ENCODE measurements around the gene C14orf93. TPM values are rescaled to one million over a fixed set of nuclear protein-coding genes. Genes with fewer than 3 reads are reported as not detected.

C14orf93 gene
- total and polyA plus RNA-seq, 9 of the 15 experiments (the other 6 are each of a cell fraction or from before 2014, with no cell fraction given) = 2.2 to 22.4 (median 16.1) TPM

GRCh38 chr14:23057757-23058653 is 48.1 kb upstream of the C14orf93 start:
- Histone ChIP-seq H2AFZ (ENCODE audit: low read depth, low read length) (peak overlapping the region; percentile 82), H3K4me2 (ENCODE audit: insufficient read depth, low read length) (peak overlapping the region; percentile 74), H3K27me3 (ENCODE audit: control insufficient read depth in 2 of 2, insufficient read depth in 2 of 2, low read length in 2 of 2) (no peaks in the 10 kb centered on the region), H3K4me1 (replicated peaks in 1 of 2; ENCODE audit: control insufficient read depth in 2 of 2, insufficient read depth in 2 of 2, low read length in 2 of 2) (peaks cover 11 to 45% of the 10 kb centered on the region in 2 experiments), H3K27ac (ENCODE audit: extremely low read depth, low read depth, low read length) (peak overlapping the region; percentile 64), H3K9me3 (replicated peaks; ENCODE audit: control insufficient read depth, insufficient read depth, low read depth, low read length) (no peaks in the 10 kb centered on the region), H3K9ac (ENCODE audit: insufficient read depth in 1 of 2, low read depth in 2 of 2, low read length in 2 of 2) (peak overlapping the region; percentile 63 to 91; a peak in 3 of 4 replicates), H3K9me1 (ENCODE audit: control insufficient read depth, insufficient read depth, low read length) (no peaks in the 10 kb centered on the region), H3K79me2 (ENCODE audit: control insufficient read depth, insufficient read depth, low read length) (no peaks in the 10 kb centered on the region; the same call in 2 of the 3 replicates), H4K20me1 (replicated peaks; ENCODE audit: control insufficient read depth, insufficient read depth, low read length) (0 out of 2 replicates have a peak, but pooled peaks cover 2% of the 10 kb centered on the region), H3K36me3 (ENCODE audit: control insufficient read depth, insufficient read depth, low read length) (peaks cover 42% of the 10 kb centered on the region), H3K4me3 (peak overlapping the region; percentile 69)
- ChIA-PET CTCF (ENCODE audit: low intra/inter-chr PET ratio) (interaction anchor here (0.7 to 9.2 kb wide), 8 partner anchors 11 to 128 kb away, joined by 4 to 141 read pairs (median 9); no protein-coding TSS in a partner anchor), POLR2A (interaction anchor here (0.6 to 2.9 kb wide), 22 partner anchors 10 to 262 kb away, joined by 3 to 23 read pairs (median 4); partner anchors contain the start of genes ACIN1, AJUBA, C14orf119 and PRMT5)
- ATAC-seq (peak; percentile 83), FAIRE-seq (peak; percentile 79), DNase-seq (ENCODE audit: extremely low read depth in 1 of 4, low spot score in 3 of 4) (peak; percentile 78 to 94 (median 84))
- no TSS peak for BruUV-seq (replicated peaks)
- in situ Hi-C loops (cut with MboI) = no loop called here
- WGBS (ENCODE audit: insufficient coverage, low coverage, missing lambda C conversion rate) = 2% methylated on average over 43 of the region's 51 CpGs
- intact Hi-C loops (cut with micrococcal nuclease) = loop anchor here (1.0 kb wide), 3 partner anchors 72 to 129 kb away; partner anchors contain the start of gene PRMT5
- TF ChIP-seq STAG1 (CRISPR knock-in tag; IDR thresholded peaks at IDR 0.05; ENCODE audit: borderline replicate concordance) (peak; percentile 79; the same call in 1 of the 2 replicates), ETS2 (tag; IDR thresholded peaks at IDR 0.05; ENCODE audit: borderline replicate concordance, poor library complexity, severe bottlenecking) (no peak), PPARD (CRISPR knock-in tag; IDR thresholded peaks at IDR 0.05) (no peak), ZC3H8 (IDR thresholded peaks at IDR 0.05) (no peak), TBL1XR1 (IDR thresholded peaks at IDR 0.05; ENCODE audit: low read length in 2 of 2) (peak in 1 of 2 experiments; percentile 46; a peak in 1 of 4 replicates), SMAD4 (CRISPR knock-in tag; conservative IDR thresholded peaks at IDR 0.05) (peak; percentile 77; the same call in 1 of the 2 replicates), DMBX1 (CRISPR knock-in tag; IDR thresholded peaks at IDR 0.05; ENCODE audit: borderline replicate concordance) (no peak), FOXP4 (CRISPR knock-in tag; IDR thresholded peaks at IDR 0.05; ENCODE audit: borderline replicate concordance) (no peak)
- TF ChIP-seq, protein P1, sequence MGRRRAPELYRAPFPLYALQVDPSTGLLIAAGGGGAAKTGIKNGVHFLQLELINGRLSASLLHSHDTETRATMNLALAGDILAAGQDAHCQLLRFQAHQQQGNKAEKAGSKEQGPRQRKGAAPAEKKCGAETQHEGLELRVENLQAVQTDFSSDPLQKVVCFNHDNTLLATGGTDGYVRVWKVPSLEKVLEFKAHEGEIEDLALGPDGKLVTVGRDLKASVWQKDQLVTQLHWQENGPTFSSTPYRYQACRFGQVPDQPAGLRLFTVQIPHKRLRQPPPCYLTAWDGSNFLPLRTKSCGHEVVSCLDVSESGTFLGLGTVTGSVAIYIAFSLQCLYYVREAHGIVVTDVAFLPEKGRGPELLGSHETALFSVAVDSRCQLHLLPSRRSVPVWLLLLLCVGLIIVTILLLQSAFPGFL (CRISPR knock-in tag; IDR thresholded peaks at IDR 0.05) = 0 out of 2 replicates have a peak, but pooled peaks have one; percentile 64
- TF ChIP-seq, protein P2, sequence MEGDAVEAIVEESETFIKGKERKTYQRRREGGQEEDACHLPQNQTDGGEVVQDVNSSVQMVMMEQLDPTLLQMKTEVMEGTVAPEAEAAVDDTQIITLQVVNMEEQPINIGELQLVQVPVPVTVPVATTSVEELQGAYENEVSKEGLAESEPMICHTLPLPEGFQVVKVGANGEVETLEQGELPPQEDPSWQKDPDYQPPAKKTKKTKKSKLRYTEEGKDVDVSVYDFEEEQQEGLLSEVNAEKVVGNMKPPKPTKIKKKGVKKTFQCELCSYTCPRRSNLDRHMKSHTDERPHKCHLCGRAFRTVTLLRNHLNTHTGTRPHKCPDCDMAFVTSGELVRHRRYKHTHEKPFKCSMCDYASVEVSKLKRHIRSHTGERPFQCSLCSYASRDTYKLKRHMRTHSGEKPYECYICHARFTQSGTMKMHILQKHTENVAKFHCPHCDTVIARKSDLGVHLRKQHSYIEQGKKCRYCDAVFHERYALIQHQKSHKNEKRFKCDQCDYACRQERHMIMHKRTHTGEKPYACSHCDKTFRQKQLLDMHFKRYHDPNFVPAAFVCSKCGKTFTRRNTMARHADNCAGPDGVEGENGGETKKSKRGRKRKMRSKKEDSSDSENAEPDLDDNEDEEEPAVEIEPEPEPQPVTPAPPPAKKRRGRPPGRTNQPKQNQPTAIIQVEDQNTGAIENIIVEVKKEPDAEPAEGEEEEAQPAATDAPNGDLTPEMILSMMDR (IDR thresholded peaks at IDR 0.05 in 2 of 3, conservative IDR thresholded peaks at IDR 0.05 in 1 of 3; ENCODE audit: insufficient read depth in 2 of 3, low read depth in 1 of 3, low read length in 3 of 3) = peak; percentile 92 to 96 (median 94)
